Testis (tissue), 2 donors: ENCODE measurements around the gene GCNA.
"Not testable (repeated sequence)": the region's sequence is repeated elsewhere in the genome, so short reads cannot be mapped to it uniquely, and the experiment has no call there.

Source experiments
- CTCF ChIP-seq, 3 experiments: fragments of 450-650 bp in 2 of 3; fragments of 200-600 bp in 1 of 3; sonication (generic) in 1 of 3; IDR thresholded peaks; one replicate each; pipeline ENCODE4 v1.5.1; 2016 to 2019; ENCODE audit warnings: antibody characterized with exemption in 3 of 3, mild to moderate bottlenecking in 2 of 3, moderate library complexity in 1 of 3
- POLR2A ChIP-seq: fragments of 450-650 bp; IDR thresholded peaks from one replicate; pipeline ENCODE4 v1.6.1; 2017; ENCODE audit warnings: antibody characterized with exemption, mild to moderate bottlenecking, moderate library complexity

GRCh38 chrX:71571390-71571789, 6.8 kb upstream of the GCNA start:
- TF ChIP-seq CTCF (IDR thresholded peaks at IDR 0.05); POLR2A: not testable (repeated sequence)
